OCI-LY3 (cell line): ENCODE data around the gene DDN.

Experiments
- EZH2phosphoT487 ChIP-seq: fragments of 200-600 bp; shearing (Covaris generic); IDR thresholded peaks from 2 replicates; pipeline ENCODE4 v1.6.1; 2018; ENCODE audit warnings: antibody characterized with exemption, mixed run types, low read depth
- TF ChIP-seq, protein P1 (sequence below): fragments of 200-600, 300-600 bp; sonication (generic); IDR thresholded peaks from 2 replicates; pipeline ENCODE4 v1.5.1; 2014; ENCODE audit warnings: antibody characterized with exemption, low read length, low read depth

DNA sequence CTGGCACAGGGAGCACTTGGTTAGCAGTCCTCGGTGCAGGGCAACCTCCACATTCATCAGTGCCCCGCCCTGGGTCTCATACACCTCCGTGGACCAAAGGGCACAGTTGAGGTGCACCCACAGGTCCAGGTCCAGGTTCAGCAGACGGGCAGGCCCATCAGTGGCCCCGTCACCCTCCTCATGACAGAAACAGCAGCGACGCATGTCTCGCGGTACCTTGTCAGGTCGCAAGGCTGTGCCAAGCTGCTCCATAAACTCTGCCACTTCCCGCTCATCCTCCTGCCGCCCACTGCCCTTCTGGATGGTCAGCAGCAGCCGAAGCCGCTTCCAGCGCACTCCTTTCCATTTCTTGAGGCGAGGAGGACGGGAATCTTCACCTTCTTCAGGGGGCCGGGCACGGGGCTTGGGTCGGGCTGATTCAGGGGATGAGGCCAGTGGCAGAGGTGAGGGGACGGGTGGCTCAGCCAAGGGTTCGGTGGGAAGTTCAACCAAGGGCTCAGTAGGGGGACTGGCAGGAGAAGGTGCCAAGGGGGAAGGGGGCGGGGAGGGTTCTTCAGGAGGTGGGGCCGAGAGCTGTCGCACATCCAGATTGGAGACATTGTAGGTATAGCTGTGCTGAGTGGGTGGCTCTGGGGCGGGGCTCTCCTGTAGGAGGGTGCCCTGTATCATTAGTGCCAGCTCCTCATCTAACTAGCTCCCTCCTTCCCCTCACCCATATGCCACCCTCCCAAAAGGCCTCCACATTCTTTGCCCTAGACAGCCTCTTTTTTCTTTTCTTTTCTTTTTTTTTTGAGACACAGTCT lies 27.7 kb upstream of the DDN start:
- TF ChIP-seq, protein P1, sequence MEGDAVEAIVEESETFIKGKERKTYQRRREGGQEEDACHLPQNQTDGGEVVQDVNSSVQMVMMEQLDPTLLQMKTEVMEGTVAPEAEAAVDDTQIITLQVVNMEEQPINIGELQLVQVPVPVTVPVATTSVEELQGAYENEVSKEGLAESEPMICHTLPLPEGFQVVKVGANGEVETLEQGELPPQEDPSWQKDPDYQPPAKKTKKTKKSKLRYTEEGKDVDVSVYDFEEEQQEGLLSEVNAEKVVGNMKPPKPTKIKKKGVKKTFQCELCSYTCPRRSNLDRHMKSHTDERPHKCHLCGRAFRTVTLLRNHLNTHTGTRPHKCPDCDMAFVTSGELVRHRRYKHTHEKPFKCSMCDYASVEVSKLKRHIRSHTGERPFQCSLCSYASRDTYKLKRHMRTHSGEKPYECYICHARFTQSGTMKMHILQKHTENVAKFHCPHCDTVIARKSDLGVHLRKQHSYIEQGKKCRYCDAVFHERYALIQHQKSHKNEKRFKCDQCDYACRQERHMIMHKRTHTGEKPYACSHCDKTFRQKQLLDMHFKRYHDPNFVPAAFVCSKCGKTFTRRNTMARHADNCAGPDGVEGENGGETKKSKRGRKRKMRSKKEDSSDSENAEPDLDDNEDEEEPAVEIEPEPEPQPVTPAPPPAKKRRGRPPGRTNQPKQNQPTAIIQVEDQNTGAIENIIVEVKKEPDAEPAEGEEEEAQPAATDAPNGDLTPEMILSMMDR = no peak
- TF ChIP-seq EZH2phosphoT487 = no peak
